RPMI8226 (cell line): ENCODE measurements around the gene PIGS.
A peak's percentile ranks its signal among the peaks of the same experiment; 100 is the strongest.
"Not testable (repeated sequence)": the region's sequence is repeated elsewhere in the genome, so short reads cannot be mapped to it uniquely, and the experiment has no call there.

Source experiments
- DNase-seq: peaks from one replicate; pipeline ENCODE4 v3.0.0-alpha.2; 2015

PIGS gene

GRCh38 chr17:28571361-28572122 lies at the start of gene PIGS:
Gene PIGS (minus strand): TSS chr17:28571524. CDS start chr17:28571496, 28 bp downstream.
- peak; percentile 96 for DNase-seq

- DNase-seq = no peak
Observed at GRCh38 chr17:28620010-28620409, 48.7 kb upstream of the PIGS start.

GRCh38 chr17:28618464-28618863 lies 47.1 kb upstream of the PIGS start:
- no peak for DNase-seq

GRCh38 chr17:28616281-28616680 lies 45.0 kb upstream of the PIGS start:
- no peak for DNase-seq

- no peak for DNase-seq
Observed at GRCh38 chr17:28615260-28615940, 44.1 kb upstream of the PIGS start.

- DNase-seq = no peak
Observed at GRCh38 chr17:28613931-28614381, 42.6 kb upstream of the PIGS start, which contains the start of gene RSKR. Gene RSKR (minus strand): TSS chr17:28614185. CDS start chr17:28614161, 24 bp downstream.

GRCh38 chr17:28612936-28613872 lies 41.9 kb upstream of the PIGS start:
- peak; percentile 45 for DNase-seq

- no peak for DNase-seq
Observed at GRCh38 chr17:28612531-28612930, 41.2 kb upstream of the PIGS start.

GRCh38 chr17:28610376-28610775 lies 39.1 kb upstream of the PIGS start:
- no peak for DNase-seq

- DNase-seq = not testable (repeated sequence)
Observed at GRCh38 chr17:28604031-28604430, 32.7 kb upstream of the PIGS start.

GRCh38 chr17:28599311-28600184 lies 28.2 kb upstream of the PIGS start:
- DNase-seq = peak; percentile 92

- peak; percentile 97 for DNase-seq
Observed at GRCh38 chr17:28598799-28599310, 27.5 kb upstream of the PIGS start, which contains the start of gene SPAG5. Gene SPAG5 (minus strand): TSS chr17:28599025. CDS start chr17:28598946, 79 bp downstream.

- peak; percentile 12 for DNase-seq
Observed at GRCh38 chr17:28598389-28598788, 27.1 kb upstream of the PIGS start.

GRCh38 chr17:28597606-28598383 lies 26.5 kb upstream of the PIGS start:
- peak; percentile 30 for DNase-seq

- DNase-seq = no peak
Observed at GRCh38 chr17:28592260-28592659, 20.9 kb upstream of the PIGS start.

GRCh38 chr17:28585851-28586250 lies 14.5 kb upstream of the PIGS start:
- DNase-seq = no peak

GRCh38 chr17:28584434-28584833 lies 13.1 kb upstream of the PIGS start:
- DNase-seq = no peak

- DNase-seq = no peak
Observed at GRCh38 chr17:28582513-28582912, 11.2 kb upstream of the PIGS start.

- DNase-seq = no peak
Observed at GRCh38 chr17:28580959-28581358, 9.6 kb upstream of the PIGS start.

- no peak for DNase-seq
Observed at GRCh38 chr17:28579526-28579925, 8.2 kb upstream of the PIGS start.
